HCT116 (cell line): Measurements from ENCODE around the gene RPAP3.

ENCODE experiments used
- EZH2 ChIP-seq: fragments of 200-600 bp; sonication (generic); IDR thresholded peaks from 2 replicates; pipeline ENCODE4 v1.6.1; 2017; ENCODE audit warnings: antibody characterized with exemption, mixed run types
- FOSL1 ChIP-seq: IDR thresholded peaks from 2 replicates; pipeline ENCODE4 v1.6.1; 2012; ENCODE audit warnings: low read depth
- POLR2A ChIP-seq: IDR thresholded peaks from 2 replicates; pipeline ENCODE4 v1.7.0; 2011; ENCODE audit warnings: borderline replicate concordance; ENCODE audit not compliant: insufficient read depth, insufficient read length; ENCODE audit errors: extremely low read depth
- TCF7L2 ChIP-seq: IDR thresholded peaks from 2 replicates; pipeline ENCODE4 v1.7.0; 2011; ENCODE audit warnings: borderline replicate concordance, inconsistent platforms; ENCODE audit not compliant: insufficient read depth, insufficient read length; ENCODE audit errors: extremely low read depth
- YY1 ChIP-seq: IDR thresholded peaks from 2 replicates; pipeline ENCODE4 v1.6.1; 2011; ENCODE audit warnings: low read length, low read depth, moderate library complexity, mild to moderate bottlenecking; ENCODE audit not compliant: insufficient replicate concordance; ENCODE audit errors: extremely low read depth
- ZFX ChIP-seq: fragments of 450-650 bp; IDR thresholded peaks from 2 replicates; pipeline ENCODE4 v1.6.1; 2017

DNA sequence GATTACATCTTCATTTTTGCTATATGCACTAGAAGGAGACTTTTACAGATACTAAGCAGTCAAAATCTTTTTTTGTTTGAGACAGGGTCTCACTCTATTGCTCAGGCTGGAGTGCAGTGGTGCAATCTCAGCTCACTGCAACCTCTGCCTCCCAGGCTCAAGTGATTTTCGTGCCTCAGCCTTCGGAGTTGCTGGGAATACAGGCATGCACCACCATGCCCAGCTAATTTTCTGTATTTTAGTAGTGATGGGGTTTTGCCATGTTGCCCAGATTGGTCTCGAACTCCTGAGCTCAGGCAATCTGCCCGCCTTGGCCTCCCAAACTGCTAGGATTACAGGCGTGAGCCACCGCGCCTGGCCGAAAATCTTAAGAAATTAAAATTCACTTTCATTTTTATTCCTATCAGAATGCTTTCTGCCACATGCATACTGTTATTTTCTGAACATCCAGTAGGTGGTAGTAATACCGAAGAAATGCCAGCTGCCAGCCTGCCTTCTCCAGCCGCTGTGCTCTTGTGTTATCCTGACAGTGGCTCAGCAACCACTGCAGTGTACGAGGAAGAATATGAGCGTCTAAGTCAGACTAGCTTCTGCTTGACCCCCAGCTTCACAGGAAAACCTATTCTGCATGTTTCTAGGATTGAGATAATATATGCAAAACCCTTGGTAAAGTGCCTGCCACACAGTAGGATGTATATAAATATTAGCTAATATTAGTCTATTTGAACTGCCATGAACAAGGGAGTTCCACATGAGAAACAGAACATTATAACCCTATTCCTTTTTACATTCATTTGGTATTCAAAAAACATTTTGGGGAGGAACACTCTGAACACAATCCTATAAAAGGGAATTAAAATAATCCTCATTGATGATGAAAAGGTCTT lies 54.2 kb downstream of the RPAP3 start:
- no peak for TF ChIP-seq EZH2
- TF ChIP-seq FOSL1: no peak
- TF ChIP-seq POLR2A: no peak
- no peak for TF ChIP-seq YY1
- no peak for TF ChIP-seq TCF7L2
- TF ChIP-seq ZFX: no peak
